HTERT RPE-1 (cell line): ENCODE data around the gene SH3PXD2B.
"Not testable (repeated sequence)": the region's sequence is repeated elsewhere in the genome, so short reads cannot be mapped to it uniquely, and the experiment has no call there.

Source experiments
- in situ Hi-C: fragments of 300-500 bp; cut with MboI; formaldehyde crosslinking; loops from 4 replicates; pipeline ENCODE4 v1.14.3; 2020; ENCODE audit warnings: low sequenced_read_pairs

SH3PXD2B gene

GRCh38 chr5:172348733-172349132 lies 105.6 kb downstream of the SH3PXD2B start:
- in situ Hi-C loops, result not testable (repeated sequence)

GRCh38 chr5:172348084-172348483 lies 106.2 kb downstream of the SH3PXD2B start:
- in situ Hi-C loops, result no loop called here

GRCh38 chr5:172347496-172348052 lies 106.8 kb downstream of the SH3PXD2B start:
- in situ Hi-C loops, result no loop called here

- in situ Hi-C loops, result no loop called here
Observed at GRCh38 chr5:172345881-172346280, 108.4 kb downstream of the SH3PXD2B start.

GRCh38 chr5:172344855-172345409 lies 109.4 kb downstream of the SH3PXD2B start:
- in situ Hi-C loops, result no loop called here

GRCh38 chr5:172343741-172344140 lies 110.6 kb downstream of the SH3PXD2B start:
- in situ Hi-C loops, result no loop called here

- in situ Hi-C loops, result no loop called here
Observed at GRCh38 chr5:172342918-172343317, 111.4 kb downstream of the SH3PXD2B start.

- in situ Hi-C loops, result no loop called here
Observed at GRCh38 chr5:172339264-172340180, 114.8 kb downstream of the SH3PXD2B start.

GRCh38 chr5:172336676-172337285 lies 117.5 kb downstream of the SH3PXD2B start:
- in situ Hi-C loops, result no loop called here

GRCh38 chr5:172336264-172336663 lies 118.1 kb downstream of the SH3PXD2B start:
- in situ Hi-C loops, result no loop called here

- in situ Hi-C loops, result no loop called here
Observed at GRCh38 chr5:172335721-172336120, 118.6 kb downstream of the SH3PXD2B start.

- in situ Hi-C loops, result no loop called here
Observed at GRCh38 chr5:172334641-172335040, 119.7 kb downstream of the SH3PXD2B start.

- in situ Hi-C loops, result no loop called here
Observed at GRCh38 chr5:172334196-172334595, 120.1 kb downstream of the SH3PXD2B start.

- in situ Hi-C loops, result not testable (repeated sequence)
Observed at GRCh38 chr5:172326901-172327300, 127.4 kb downstream of the SH3PXD2B start.

GRCh38 chr5:172325452-172325851 lies 128.9 kb downstream of the SH3PXD2B start:
- in situ Hi-C loops, result no loop called here

GRCh38 chr5:172322028-172322965 lies 132.0 kb downstream of the SH3PXD2B start:
- in situ Hi-C loops, result no loop called here

GRCh38 chr5:172321593-172321992 lies 132.7 kb downstream of the SH3PXD2B start:
- in situ Hi-C loops, result no loop called here

GRCh38 chr5:172319708-172320441 lies 134.4 kb downstream of the SH3PXD2B start:
- in situ Hi-C loops, result no loop called here

GRCh38 chr5:172315587-172316493 lies 138.5 kb downstream of the SH3PXD2B start:
- in situ Hi-C loops, result no loop called here
